Loucy (cell line): ENCODE results near the gene EXOC3L2.

ENCODE experiments used
- CTCF ChIP-seq: fragments of 200-600 bp; sonication (generic); conservative IDR thresholded peaks from 2 replicates; pipeline ENCODE4 v1.5.1; 2014; ENCODE audit warnings: mild to moderate bottlenecking, antibody characterized with exemption, low read length
- EZH2phosphoT487 ChIP-seq: fragments of 200-600 bp; IDR thresholded peaks from 2 replicates; pipeline ENCODE4 v1.6.1; 2018; ENCODE audit warnings: antibody characterized with exemption, mild to moderate bottlenecking, moderate library complexity, borderline replicate concordance

DNA sequence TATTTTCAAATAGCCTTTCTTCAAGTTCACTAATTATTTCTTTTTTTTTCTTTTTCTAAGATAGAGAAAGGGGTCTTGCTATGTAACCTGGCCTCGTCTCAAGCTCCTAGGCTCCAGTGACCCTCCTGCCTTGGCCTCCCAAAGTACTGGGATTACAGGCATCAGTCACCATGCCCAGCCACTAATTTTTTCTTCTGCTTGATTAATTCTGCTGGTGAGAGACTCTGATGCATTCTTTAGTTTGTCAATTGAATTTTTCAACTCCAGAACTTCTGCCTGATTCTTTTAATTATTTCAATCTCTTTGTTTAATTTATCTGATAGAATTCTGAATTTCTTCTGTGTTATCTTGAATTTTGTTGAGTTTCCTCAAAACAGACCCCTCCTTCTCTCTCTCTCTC, 55.2 kb downstream of the EXOC3L2 start:
- no peak for TF ChIP-seq CTCF
- TF ChIP-seq EZH2phosphoT487: no peak
